GM19035 (cell line): ENCODE results near the gene PRR4.

Experiments used
- ATAC-seq: cut with Tn5 transposase; IDR thresholded peaks from one replicate; pipeline ENCODE4 v1.9.1; 2021; ENCODE audit not compliant: unreplicated experiment

PRR4 gene

DNA sequence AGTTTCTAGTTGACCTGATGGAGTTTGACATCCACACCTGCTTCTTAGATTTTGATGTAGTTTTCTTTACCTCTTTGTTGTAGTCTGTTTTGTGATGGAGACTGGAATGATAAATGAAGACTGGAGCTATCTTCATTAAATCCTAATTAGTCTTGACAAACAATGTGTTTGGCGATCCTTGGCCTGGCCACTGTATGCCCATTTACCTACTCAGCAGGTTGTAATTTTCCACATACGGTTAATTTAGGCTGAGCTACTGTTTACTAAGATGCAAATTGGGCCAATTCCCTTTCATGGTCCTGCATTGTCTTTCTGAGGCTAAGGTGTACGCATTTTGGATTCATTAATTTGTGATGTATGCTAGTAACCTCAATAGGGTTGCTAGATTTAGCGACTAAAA, 46.7 kb downstream of the PRR4 start, which contains the start of gene TAS2R7:
TSS of gene TAS2R7 (minus strand) at position 41 of the 400 bp plus-strand sequence. CDS start 57 bp downstream, outside the sequence.
- no peak for ATAC-seq

DNA sequence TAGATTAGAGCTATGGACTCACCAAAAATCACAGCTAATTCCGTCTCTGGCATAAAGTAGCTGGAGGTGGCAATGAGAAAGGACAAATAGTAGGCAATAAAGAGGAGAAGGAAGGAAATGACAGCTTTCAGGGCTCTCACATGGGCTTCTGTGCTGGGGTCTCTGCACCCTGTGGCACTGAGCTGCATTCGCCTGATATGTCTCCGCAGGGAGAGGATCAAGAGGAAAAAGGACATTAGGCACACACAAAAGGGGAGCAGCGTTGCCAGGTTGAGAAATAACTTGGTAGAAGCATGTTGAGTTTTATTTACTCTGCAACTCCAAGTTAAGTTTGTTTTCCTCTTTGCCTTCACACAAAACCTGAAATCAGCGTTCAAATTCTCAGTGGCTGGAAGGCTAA, 47.5 kb downstream of the PRR4 start:
- no peak for ATAC-seq
